H1 (cell line): Measurements from ENCODE around the gene CDH12. TPM values are rescaled to one million over a fixed set of nuclear protein-coding genes. Genes with fewer than 3 reads are reported as not detected.

Experiments used
- CTCF ChIA-PET: fragments of 300-600 bp; sonication (Branson Sonifier 250); formaldehyde crosslinking; loops from one replicate; lab custom pipeline; 2021; ENCODE audit not compliant: partially characterized antibody; lab: Charles Lee
- POLR2A ChIA-PET: fragments of 300-600 bp; sonication (Branson Sonifier 250); formaldehyde crosslinking; loops from one replicate; lab custom pipeline; 2021; ENCODE audit warnings: inconsistent platforms; ENCODE audit not compliant: partially characterized antibody; lab: Charles Lee
- DNase-seq, 2 experiments: peaks; one replicate each; pipeline versions ENCODE4 v3.0.0 to v3.0.0-alpha.2; 2010 to 2022; ENCODE audit warnings: low spot score in 2 of 2, low read depth in 1 of 2, mixed read lengths in 1 of 2
- FAIRE-seq: peaks from 2 replicates; lab custom pipeline; 2011; peaks lifted over from hg19 to GRCh38; lab: Jason Lieb, UNC
- H2AFZ ChIP-seq: 2 replicates; pipeline ENCODE4 v1.8.1; 2012; ENCODE audit warnings: low read length, inconsistent platforms
- H2AK5ac ChIP-seq: 2 replicates; pipeline ENCODE4 v1.6.1; 2013; ENCODE audit warnings: low read depth, low read length
- H2BK120ac ChIP-seq: replicated peaks from 2 replicates; pipeline ENCODE3; 2013; ENCODE audit warnings: low read depth, low read length, inconsistent platforms
- H2BK12ac ChIP-seq: 2 replicates; pipeline ENCODE4 v1.6.1; 2013; ENCODE audit warnings: low read depth, low read length
- H2BK15ac ChIP-seq: 2 replicates; pipeline ENCODE4 v1.6.1; 2013; ENCODE audit warnings: low read length
- H2BK20ac ChIP-seq: 2 replicates; pipeline ENCODE4 v1.6.1; 2013; ENCODE audit warnings: low read length
- H2BK5ac ChIP-seq: 2 replicates; pipeline ENCODE4 v1.6.1; 2013; ENCODE audit warnings: low read depth, low read length
- H3K14ac ChIP-seq: 2 replicates; pipeline ENCODE4 v1.6.1; 2013; ENCODE audit warnings: inconsistent platforms; ENCODE audit not compliant: insufficient read length
- H3K18ac ChIP-seq: 2 replicates; pipeline ENCODE4 v1.6.1; 2013; ENCODE audit warnings: low read length; ENCODE audit errors: extremely low read depth
- H3K23ac ChIP-seq: 2 replicates; pipeline ENCODE4 v1.6.1; 2013; ENCODE audit warnings: inconsistent platforms; ENCODE audit not compliant: insufficient read length
- H3K23me2 ChIP-seq: 2 replicates; pipeline ENCODE4 v1.6.1; 2013; ENCODE audit warnings: low read depth, low read length
- H3K27ac ChIP-seq: 2 replicates; pipeline ENCODE4 v1.6.1; 2011; ENCODE audit warnings: low read depth, low read length, inconsistent platforms
- H3K27me3 ChIP-seq, 4 experiments: replicated peaks in 1 of 4; 1 replicate in 1 of 4; 2 replicates in 3 of 4; pipeline versions ENCODE4 v1.6.1 to v1.8.1; 2011 to 2013; ENCODE audit warnings: low read length in 3 of 4, mild to moderate bottlenecking in 3 of 4, inconsistent platforms in 2 of 4, mixed read lengths in 2 of 4, moderate library complexity in 1 of 4; ENCODE audit not compliant: control insufficient read depth in 3 of 4, insufficient read depth in 3 of 4; ENCODE audit errors: extremely low read depth in 1 of 4
- H3K36me3 ChIP-seq, 4 experiments: 2 replicates each; pipeline versions ENCODE4 v1.6.1 to v1.8.1; 2011 to 2013; ENCODE audit warnings: mild to moderate bottlenecking in 4 of 4, low read length in 3 of 4, moderate library complexity in 2 of 4, control low read depth in 1 of 4, inconsistent platforms in 1 of 4; ENCODE audit not compliant: insufficient read depth in 4 of 4, control insufficient read depth in 2 of 4
- H3K4ac ChIP-seq: replicated peaks from 2 replicates; pipeline ENCODE3; 2013; ENCODE audit warnings: low read length, low read depth, mixed read lengths, inconsistent platforms; ENCODE audit not compliant: insufficient read length
- H3K4me1 ChIP-seq, 4 experiments: replicated peaks in 1 of 4; 1 replicate in 1 of 4; 2 replicates in 3 of 4; pipeline versions ENCODE4 v1.6.1 to v1.8.1; 2011 to 2013; ENCODE audit warnings: low read length in 3 of 4, inconsistent platforms in 2 of 4, mixed read lengths in 1 of 4; ENCODE audit not compliant: insufficient read depth in 4 of 4, control insufficient read depth in 3 of 4
- H3K4me2 ChIP-seq, 2 experiments: 2 replicates each; pipeline versions ENCODE4 v1.6.1 to v1.8.1; 2011 to 2013; ENCODE audit warnings: low read depth in 2 of 2, low read length in 2 of 2, control low read depth in 1 of 2, inconsistent platforms in 1 of 2, mild to moderate bottlenecking in 1 of 2; ENCODE audit not compliant: insufficient read depth in 1 of 2
- H3K4me3 ChIP-seq, 4 experiments: fragments of 200-600, 300-600 bp in 1 of 4; sonication (generic), shearing (Covaris generic), sonication (Bioruptor Twin) in 1 of 4; 2 replicates each; pipeline versions ENCODE4 v1.5.1 to v1.8.1; 2011 to 2016; ENCODE audit warnings: low read length in 4 of 4, low read depth in 3 of 4, control low read depth in 2 of 4, inconsistent platforms in 2 of 4, mild to moderate bottlenecking in 2 of 4, mixed read lengths in 1 of 4, moderate library complexity in 1 of 4; ENCODE audit not compliant: insufficient read depth in 2 of 4; ENCODE audit errors: extremely low read depth in 1 of 4
- H3K56ac ChIP-seq: replicated peaks from 2 replicates; pipeline ENCODE3; 2013; ENCODE audit warnings: low read depth, mild to moderate bottlenecking, mixed read lengths, low read length, inconsistent platforms; ENCODE audit not compliant: insufficient read length
- H3K79me1 ChIP-seq: 2 replicates; pipeline ENCODE4 v1.6.1; 2013; ENCODE audit warnings: low read depth, low read length, control low read depth
- H3K79me2 ChIP-seq, 2 experiments: 2 replicates each; pipeline versions ENCODE4 v1.6.1 to v1.8.1; 2012 to 2013; ENCODE audit warnings: low read length in 2 of 2, mild to moderate bottlenecking in 2 of 2, inconsistent platforms in 1 of 2; ENCODE audit not compliant: insufficient read depth in 2 of 2, control insufficient read depth in 1 of 2
- H3K9ac ChIP-seq, 4 experiments: replicated peaks in 1 of 4; 1 replicate in 1 of 4; 2 replicates in 3 of 4; pipeline versions ENCODE4 v1.6.1 to v1.8.1; 2011 to 2013; ENCODE audit warnings: low read depth in 3 of 4, low read length in 3 of 4, control low read depth in 2 of 4, mild to moderate bottlenecking in 2 of 4, moderate library complexity in 2 of 4, inconsistent platforms in 1 of 4; ENCODE audit errors: extremely low read depth in 1 of 4
- H3K9me3 ChIP-seq, 2 experiments: 2 replicates each; pipeline versions ENCODE4 v1.6.1 to v1.8.1; 2012 to 2013; ENCODE audit warnings: mild to moderate bottlenecking in 2 of 2, moderate library complexity in 2 of 2, control low read depth in 1 of 2, inconsistent platforms in 1 of 2, low read depth in 1 of 2, low read length in 1 of 2, mixed read lengths in 1 of 2; ENCODE audit not compliant: insufficient read depth in 2 of 2
- H4K20me1 ChIP-seq, 2 experiments: replicated peaks in 1 of 2; 2 replicates each; pipeline versions ENCODE3 to v1.8.1; 2011 to 2013; ENCODE audit warnings: inconsistent platforms in 2 of 2, low read length in 2 of 2, mild to moderate bottlenecking in 1 of 2; ENCODE audit not compliant: insufficient read depth in 2 of 2, control insufficient read depth in 1 of 2
- H4K5ac ChIP-seq: 2 replicates; pipeline ENCODE4 v1.6.1; 2013; ENCODE audit warnings: low read length, low read depth, mixed read lengths, inconsistent platforms; ENCODE audit not compliant: insufficient read length
- H4K8ac ChIP-seq: 2 replicates; pipeline ENCODE4 v1.8.0; 2013; ENCODE audit warnings: mild to moderate bottlenecking, moderate library complexity, low read length, inconsistent platforms; ENCODE audit not compliant: insufficient read depth; ENCODE audit errors: extremely low read depth
- H4K91ac ChIP-seq: replicated peaks from 2 replicates; pipeline ENCODE3; 2013; ENCODE audit warnings: low read length, mixed read lengths, inconsistent platforms; ENCODE audit not compliant: insufficient read length
- BRCA1 ChIP-seq: IDR thresholded peaks from 2 replicates; pipeline ENCODE4 v1.6.1; 2012; ENCODE audit warnings: low read depth, low read length, improper control_type of control experiment
- CHD1 ChIP-seq: IDR thresholded peaks from 2 replicates; pipeline ENCODE4 v1.6.1; 2012; ENCODE audit warnings: low read depth, low read length, improper control_type of control experiment
- CREB1 ChIP-seq: IDR thresholded peaks from 2 replicates; pipeline ENCODE4 v1.6.1; 2012; ENCODE audit warnings: inconsistent platforms
- EP300 ChIP-seq, 2 experiments: IDR thresholded peaks; 1 replicate in 1 of 2; 2 replicates in 1 of 2; pipeline ENCODE4 v1.6.1; 2011 to 2012; ENCODE audit warnings: low read depth in 2 of 2, low read length in 2 of 2, mild to moderate bottlenecking in 2 of 2, borderline replicate concordance in 1 of 2, inconsistent platforms in 1 of 2, moderate library complexity in 1 of 2
- JUN ChIP-seq: IDR thresholded peaks from 2 replicates; pipeline ENCODE4 v1.6.1; 2011; ENCODE audit warnings: low read depth, mild to moderate bottlenecking, improper control_type of control experiment, low read length
- NANOG ChIP-seq: IDR thresholded peaks from 2 replicates; pipeline ENCODE4 v1.6.1; 2011; ENCODE audit warnings: low read length, low read depth, mild to moderate bottlenecking, inconsistent platforms; ENCODE audit not compliant: insufficient read depth, poor library complexity, severe bottlenecking
- NRF1 ChIP-seq: IDR thresholded peaks from 2 replicates; pipeline ENCODE4 v1.6.1; 2011; ENCODE audit warnings: mild to moderate bottlenecking, low read depth, low read length, improper control_type of control experiment
- RAD21 ChIP-seq, 2 experiments: IDR thresholded peaks in 1 of 2; conservative IDR thresholded peaks in 1 of 2; 2 replicates each; pipeline ENCODE4 v1.6.1; 2011; ENCODE audit warnings: low read depth in 2 of 2, low read length in 2 of 2, improper control_type of control experiment in 1 of 2, inconsistent platforms in 1 of 2, mild to moderate bottlenecking in 1 of 2, moderate library complexity in 1 of 2
- RBBP5 ChIP-seq: IDR thresholded peaks from 2 replicates; pipeline ENCODE4 v1.7.1; 2012; ENCODE audit warnings: low read depth, mild to moderate bottlenecking, inconsistent platforms, low read length, moderate library complexity, borderline replicate concordance
- RFX5 ChIP-seq: IDR thresholded peaks from 2 replicates; pipeline ENCODE4 v1.6.1; 2011; ENCODE audit warnings: low read depth, low read length, improper control_type of control experiment, borderline replicate concordance
- SP4 ChIP-seq: IDR thresholded peaks from 2 replicates; pipeline ENCODE4 v1.6.1; 2012; ENCODE audit warnings: low read length, inconsistent platforms
- SRF ChIP-seq: IDR thresholded peaks from 2 replicates; pipeline ENCODE4 v1.6.1; 2011; ENCODE audit warnings: mild to moderate bottlenecking, low read depth, low read length, moderate library complexity
- TAF1 ChIP-seq: IDR thresholded peaks from 2 replicates; pipeline ENCODE4 v1.6.1; 2011; ENCODE audit warnings: mild to moderate bottlenecking, low read depth, low read length
- TAF7 ChIP-seq: optimal IDR thresholded peaks from 2 replicates; pipeline ENCODE3; 2011; ENCODE audit warnings: low read depth, mild to moderate bottlenecking, inconsistent platforms, low read length, moderate library complexity, borderline replicate concordance
- TCF12 ChIP-seq: IDR thresholded peaks from 2 replicates; pipeline ENCODE4 v1.6.1; 2011; ENCODE audit warnings: low read depth, mild to moderate bottlenecking, low read length
- YY1 ChIP-seq: IDR thresholded peaks from 2 replicates; pipeline ENCODE4 v1.6.1; 2011; ENCODE audit warnings: low read depth, mild to moderate bottlenecking, low read length
- WGBS, 2 experiments: shearing (Covaris generic) in 1 of 2; methylation state at CpG; one replicate each; pipeline versions ENCODE4 v1.1.6 to v1.1.7; 2013 to 2015; ENCODE audit warnings: low lambda C conversion rate in 2 of 2, mixed read lengths in 2 of 2, inconsistent platforms in 1 of 2, low coverage in 1 of 2, missing lambda C conversion rate in 1 of 2; ENCODE audit not compliant: insufficient replicate concordance in 2 of 2, insufficient coverage in 1 of 2, insufficient read length in 1 of 2; ENCODE audit errors: extremely low coverage in 1 of 2, missing lambda C conversion rate in 1 of 2; 5-methylcytosine and 5-hydroxymethylcytosine counted together
- polyA plus RNA-seq, 7 experiments: library from polyadenylated mRNA; depleted of rRNA in 3 of 7; stranded (reverse) in 5 of 7; unstranded in 2 of 7; fragments of >200 nt in 5 of 7; fragments of 200-250 nt in 2 of 7; gene quantifications; 1 replicate in 5 of 7; 2 replicates in 1 of 7; 4 replicates in 1 of 7; pipeline versions ENCODE4 v1.2.1 to v1.2.3, GENCODE V29; 2011 to 2013; ENCODE audit warnings: missing spikeins in 2 of 7, mixed read lengths in 2 of 7
- total RNA-seq: library from RNA; stranded (reverse); fragmentation: NEBNext Ultra II Directional; extraction: Animal tissue kit (Norgen Biotek cat#: 25700); gene quantifications from 2 replicates; pipeline ENCODE4 v1.2.1, GENCODE V29; 2021

Gene CDH12
- total and polyA plus RNA-seq, 2 of the 8 experiments (the other 6 are each of a cell fraction or from before 2014, with no cell fraction given) = 0.03 TPM; not detected in 1

- Histone ChIP-seq H4K8ac (no peak overlapping the region), H3K56ac (no peak overlapping the region), H4K5ac (no peak overlapping the region), H3K4me3 (no peak overlapping the region), H3K4me2 (no peak overlapping the region), H3K79me2 (no peaks in the 10 kb centered on the region), H2BK15ac (no peak overlapping the region), H3K79me1 (no peaks in the 10 kb centered on the region), H3K4me1 (no peaks in the 10 kb centered on the region), H3K18ac (no peak overlapping the region), H2AK5ac (no peak overlapping the region), H3K27me3 (no peaks in the 10 kb centered on the region), H3K23ac (no peak overlapping the region), H3K23me2 (no peaks in the 10 kb centered on the region), H2BK12ac (no peak overlapping the region), H2BK5ac (no peak overlapping the region), H3K14ac (no peak overlapping the region), H3K36me3 (no peaks in the 10 kb centered on the region), H3K27ac (no peak overlapping the region), H3K9ac (no peak overlapping the region), H2AFZ (no peak overlapping the region), H2BK20ac (no peak overlapping the region), H2BK120ac (no peak overlapping the region), H4K20me1 (no peaks in the 10 kb centered on the region), H3K9me3 (no peaks in the 10 kb centered on the region), H4K91ac (no peak overlapping the region), H3K4ac (no peak overlapping the region)
- no peak for DNase-seq
- POLR2A ChIA-PET = no interaction called here
- CTCF ChIA-PET = interaction anchor here (0.8 kb wide), 1 partner anchor 8 kb away, joined by 3 read pairs; no protein-coding TSS in a partner anchor
- no peak for FAIRE-seq
- WGBS, 2 experiments = 84% methylated on average over 1 of the region's 1 CpG; no CpG with 5 or more reads in 1 of the 2 experiments
- TF ChIP-seq CHD1 = no peak
- TF ChIP-seq SP4 = no peak
- no peak for TF ChIP-seq RFX5
- TF ChIP-seq YY1 = no peak
- TF ChIP-seq NRF1 = no peak
- TF ChIP-seq BRCA1 = no peak
- no peak for TF ChIP-seq CREB1
- TF ChIP-seq EP300 (IDR thresholded peaks at IDR 0.05; ENCODE audit: borderline replicate concordance in 1 of 2, low read depth in 2 of 2, low read length in 2 of 2) = no peak
- TF ChIP-seq RAD21 (IDR thresholded peaks at IDR 0.05 in 1 of 2, conservative IDR thresholded peaks at IDR 0.05 in 1 of 2; ENCODE audit: low read depth in 2 of 2, low read length in 2 of 2) = no peak
- TF ChIP-seq TAF1 = no peak
- TF ChIP-seq SRF = no peak
- no peak for TF ChIP-seq NANOG
- no peak for TF ChIP-seq TAF7
- no peak for TF ChIP-seq RBBP5
- TF ChIP-seq TCF12 = no peak
- TF ChIP-seq JUN = no peak
Observed at GRCh38 chr5:22644859-22645258, 208.3 kb downstream of the CDH12 start.
